ENCODE results near the gene MFAP3L.

The MFAP3L gene

GRCh38 chr4:170004651-170005295, 21.4 kb downstream of the MFAP3L start:
- no peak for TF ChIP-seq CTCF (IDR thresholded peaks at IDR 0.05; ENCODE audit: borderline replicate concordance, insufficient read depth, low read depth, low read length)
- no peak overlapping the region for H3K4me3 ChIP-seq (ENCODE audit: low read depth, low read length)

GRCh38 chr4:170003071-170004070, 22.8 kb downstream of the MFAP3L start:
- no peak overlapping the region for H3K4me3 ChIP-seq (ENCODE audit: low read depth, low read length)
- no peak for TF ChIP-seq CTCF (IDR thresholded peaks at IDR 0.05; ENCODE audit: borderline replicate concordance, insufficient read depth, low read depth, low read length)

GRCh38 chr4:170001745-170002267, 24.4 kb downstream of the MFAP3L start:
- H3K4me3 ChIP-seq (ENCODE audit: low read depth, low read length): no peak overlapping the region
- no peak for TF ChIP-seq CTCF (IDR thresholded peaks at IDR 0.05; ENCODE audit: borderline replicate concordance, insufficient read depth, low read depth, low read length)

DNA sequence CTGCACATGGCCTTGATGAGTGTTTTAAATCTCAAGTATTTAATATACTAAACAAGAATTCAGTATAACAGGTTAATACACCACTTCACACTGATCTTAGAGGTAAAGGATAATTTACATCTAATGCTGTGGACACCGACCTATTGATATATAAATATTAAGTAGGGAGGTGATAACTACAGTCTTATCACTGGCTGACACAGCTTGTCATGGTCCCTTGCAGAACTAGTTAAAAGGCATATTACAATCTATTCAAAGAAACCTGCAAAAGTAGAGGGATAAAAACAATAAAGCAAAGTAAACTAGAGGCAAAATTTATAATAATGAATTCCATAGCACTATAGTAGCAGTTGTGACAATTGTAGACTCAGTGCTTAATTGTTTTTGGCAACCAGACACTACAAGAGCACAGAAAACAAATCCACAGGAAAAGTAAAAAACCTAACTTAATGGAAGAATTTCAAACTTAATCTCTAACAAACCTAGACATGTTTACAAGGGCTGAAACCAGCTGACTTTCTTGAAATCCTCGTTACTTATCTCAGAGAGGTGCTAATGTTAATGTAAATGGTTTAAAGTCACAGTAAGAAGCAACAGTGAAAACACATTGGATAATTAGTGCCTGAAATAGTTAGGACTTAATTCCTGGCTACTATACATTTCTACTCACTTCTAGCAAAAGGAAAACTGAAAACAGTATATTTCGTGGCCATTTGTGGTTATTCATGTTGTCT, 25.0 kb downstream of the MFAP3L start:
- no peak overlapping the region for H3K4me3 ChIP-seq (ENCODE audit: low read depth, low read length)
- TF ChIP-seq CTCF (IDR thresholded peaks at IDR 0.05; ENCODE audit: borderline replicate concordance, insufficient read depth, low read depth, low read length): no peak

DNA sequence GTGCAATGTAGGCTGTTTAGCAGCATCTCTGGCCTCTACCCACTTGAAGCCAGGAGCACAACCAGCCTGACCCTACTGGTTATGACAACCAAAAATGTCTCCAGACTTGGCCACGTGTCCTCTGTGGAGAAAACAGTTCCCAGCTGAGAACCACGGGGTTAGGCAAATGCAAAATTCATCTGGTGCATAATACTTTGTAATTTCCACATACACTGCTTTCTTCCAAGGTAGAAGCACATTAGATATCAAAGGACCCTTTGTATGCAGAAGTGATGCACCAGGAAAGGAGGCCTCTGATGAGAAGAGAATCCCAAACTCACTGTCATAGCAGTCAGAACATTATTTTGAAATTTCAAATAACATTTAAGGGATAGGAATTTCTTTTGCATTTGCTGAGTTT, 26.3 kb downstream of the MFAP3L start:
- no peak overlapping the region for H3K4me3 ChIP-seq (ENCODE audit: low read depth, low read length)
- TF ChIP-seq CTCF (IDR thresholded peaks at IDR 0.05; ENCODE audit: borderline replicate concordance, insufficient read depth, low read depth, low read length): no peak

DNA sequence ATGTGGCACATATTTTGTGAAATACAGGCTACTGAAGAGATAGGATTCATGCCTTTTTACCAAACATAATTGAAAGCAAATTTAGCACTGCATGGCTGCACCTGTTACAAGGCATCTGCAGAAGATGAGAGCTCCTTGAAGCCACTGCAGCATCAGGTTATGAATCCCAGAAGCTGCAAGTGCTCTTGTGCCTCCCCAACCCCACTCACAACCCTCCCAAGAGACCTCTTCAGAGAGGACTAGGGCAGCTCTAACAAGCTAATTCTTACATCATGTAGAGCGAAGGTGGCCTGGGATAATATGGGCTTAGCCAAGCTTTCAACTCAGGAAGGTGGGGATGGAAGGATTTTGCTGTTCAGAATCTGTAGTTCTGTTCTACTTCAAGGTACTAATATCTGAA, 27.2 kb downstream of the MFAP3L start:
- no peak for TF ChIP-seq CTCF (IDR thresholded peaks at IDR 0.05; ENCODE audit: borderline replicate concordance, insufficient read depth, low read depth, low read length)
- no peak overlapping the region for H3K4me3 ChIP-seq (ENCODE audit: low read depth, low read length)
